Testis (tissue), 2 donors: ENCODE data around the gene CRISPLD2.

Experiments used
- CTCF ChIP-seq, 3 experiments: fragments of 450-650 bp in 2 of 3; fragments of 200-600 bp in 1 of 3; sonication (generic) in 1 of 3; IDR thresholded peaks; one replicate each; pipeline ENCODE4 v1.5.1; 2016 to 2019; ENCODE audit warnings: antibody characterized with exemption in 3 of 3, mild to moderate bottlenecking in 2 of 3, moderate library complexity in 1 of 3
- POLR2A ChIP-seq: fragments of 450-650 bp; IDR thresholded peaks from one replicate; pipeline ENCODE4 v1.6.1; 2017; ENCODE audit warnings: antibody characterized with exemption, mild to moderate bottlenecking, moderate library complexity

- TF ChIP-seq CTCF (IDR thresholded peaks at IDR 0.05) = no peak
- no peak for TF ChIP-seq POLR2A
Observed at GRCh38 chr16:84836967-84837366, 17.2 kb downstream of the CRISPLD2 start.
